Gastroesophageal sphincter (tissue), 4 donors: ENCODE results near the gene NUTM2E. TPM values are rescaled to one million over a fixed set of nuclear protein-coding genes. Genes with fewer than 3 reads are reported as not detected.
"Not testable (repeated sequence)": the region's sequence is repeated elsewhere in the genome, so short reads cannot be mapped to it uniquely, and the experiment has no call there.

ENCODE experiments used
- ATAC-seq: fragments of 150-250 bp; one replicate; pipeline ENCODE4 v1.9.1; 2016; ENCODE audit warnings: mild to moderate bottlenecking, moderate library complexity
- H3K27ac ChIP-seq, 4 donors: fragments of 200-600 bp; sonication (generic) in 3 of 4; 1 replicate in 3 of 4; 2 replicates in 1 of 4; pipeline ENCODE4 v1.5.1; 2016 to 2019
- H3K27me3 ChIP-seq: fragments of 200-600 bp; sonication (generic); one replicate; pipeline ENCODE4 v1.5.1; 2019
- H3K36me3 ChIP-seq, 2 donors: fragments of 200-600 bp; sonication (generic); one replicate each; pipeline ENCODE4 v1.5.1; 2019; ENCODE audit warnings: control low read depth in 1 of 2
- H3K4me1 ChIP-seq, 3 donors: fragments of 200-600 bp; sonication (generic); 1 replicate in 2 of 3; 2 replicates in 1 of 3; pipeline ENCODE4 v1.5.1; 2016 to 2019; ENCODE audit warnings: control low read depth in 2 of 3
- H3K4me3 ChIP-seq, 2 donors: fragments of 200-600 bp; sonication (generic); one replicate each; pipeline ENCODE4 v1.5.1; 2019; ENCODE audit warnings: mild to moderate bottlenecking in 1 of 2, moderate library complexity in 1 of 2
- H3K9me3 ChIP-seq, 3 donors: fragments of 200-600 bp; sonication (generic); one replicate each; pipeline ENCODE4 v1.5.1; 2017 to 2019; ENCODE audit warnings: control low read depth in 2 of 3
- POLR2A ChIP-seq, 2 donors: fragments of 450-650 bp; IDR thresholded peaks; one replicate each; pipeline ENCODE4 v1.6.1; 2017; ENCODE audit warnings: antibody characterized with exemption in 2 of 2, mild to moderate bottlenecking in 2 of 2, moderate library complexity in 1 of 2
- WGBS, 2 donors: methylation state at CpG; one replicate each; pipeline ENCODE4 v1.1.5; 2018; ENCODE audit warnings: low coverage in 1 of 2; 5-methylcytosine and 5-hydroxymethylcytosine counted together
- total RNA-seq, 4 donors: library from RNA; depleted of rRNA; stranded (reverse); fragments of >200 nt; gene quantifications; one replicate each; pipeline ENCODE4 v1.1.0, GENCODE V29; 2016
- TF ChIP-seq, protein P1 (sequence below), 4 experiments: fragments of 200-600 bp in 2 of 4; fragments of 450-650 bp in 2 of 4; sonication (generic) in 1 of 4; IDR thresholded peaks; one replicate each; pipeline ENCODE4 v1.5.1; 2017 to 2019; ENCODE audit warnings: antibody characterized with exemption in 4 of 4, mild to moderate bottlenecking in 2 of 4, moderate library complexity in 2 of 4

Gene NUTM2E, protein sequence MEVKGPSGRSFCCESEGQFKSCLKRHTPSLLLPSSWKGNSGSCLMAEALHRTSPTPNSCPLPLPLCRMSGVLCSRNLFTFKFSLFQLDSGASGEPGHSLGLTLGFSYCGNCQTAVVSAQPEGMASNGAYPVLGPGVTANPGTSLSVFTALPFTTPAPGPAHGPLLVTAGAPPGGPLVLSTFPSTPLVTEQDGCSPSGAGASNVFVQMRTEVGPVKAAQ (N-terminal part only)
- under 1 TPM in 1 of 4 donors, not detected in 3; 0.39 TPM for total RNA-seq

DNA sequence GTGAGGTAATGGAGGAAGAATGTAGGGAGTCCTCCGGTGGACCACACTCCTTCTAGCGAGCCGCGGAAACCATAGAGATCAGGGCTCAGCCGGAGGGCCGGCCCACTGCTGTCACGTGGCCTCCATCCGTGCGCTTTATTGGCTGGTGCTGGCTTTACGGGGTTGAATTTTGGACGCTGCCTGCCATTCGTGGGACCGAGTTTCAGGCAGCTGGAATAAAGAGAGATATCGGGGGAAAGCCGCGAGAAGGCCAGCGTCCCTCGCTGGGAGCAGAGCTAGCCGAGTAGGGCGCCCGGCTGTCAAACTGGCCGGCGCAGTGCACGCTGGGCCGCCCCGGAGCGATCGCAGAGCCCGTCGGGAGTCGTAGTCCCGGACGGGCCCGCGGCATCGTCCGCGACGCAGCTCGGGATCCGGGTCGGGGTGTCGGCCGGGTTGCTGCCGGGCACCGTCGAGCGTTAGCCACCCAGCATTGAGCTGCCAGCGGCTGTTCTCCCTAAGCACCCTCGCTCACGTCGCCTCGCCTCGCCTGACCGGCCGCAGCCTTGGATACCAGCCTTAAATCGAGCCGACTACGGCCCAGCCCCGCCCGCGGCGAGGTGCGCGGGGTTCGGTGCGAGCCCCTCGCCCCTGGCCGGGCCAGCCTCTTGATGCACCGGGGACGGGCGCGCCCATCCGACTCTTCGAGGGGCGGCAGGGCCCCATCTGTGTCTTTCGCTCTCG lies at the start of gene NUTM2E:
TSS of gene NUTM2E (plus strand) at position 244 of the 720 bp plus-strand sequence. CDS start 15,002 bp downstream, outside the sequence.
- peak; percentile 99 for ATAC-seq
- peak within 1 kb of the TSS; percentile 62 to 95 for H3K4me3 ChIP-seq
- not testable (repeated sequence) for H3K9me3 ChIP-seq, H3K27me3 ChIP-seq, H3K36me3 ChIP-seq
- H3K27ac ChIP-seq: peak within 1 kb of the TSS; percentile 87 to 95 (median 92)
- peaks cover 0 to 16% (median 0%) of the 10 kb centered on the region in 3 donors for H3K4me1 ChIP-seq
- peak in 1 of 2 donors; percentile 40 for TF ChIP-seq POLR2A (IDR thresholded peaks at IDR 0.05)
- WGBS, 2 donors: no CpG with 5 or more reads among the region's 78 CpGs

DNA sequence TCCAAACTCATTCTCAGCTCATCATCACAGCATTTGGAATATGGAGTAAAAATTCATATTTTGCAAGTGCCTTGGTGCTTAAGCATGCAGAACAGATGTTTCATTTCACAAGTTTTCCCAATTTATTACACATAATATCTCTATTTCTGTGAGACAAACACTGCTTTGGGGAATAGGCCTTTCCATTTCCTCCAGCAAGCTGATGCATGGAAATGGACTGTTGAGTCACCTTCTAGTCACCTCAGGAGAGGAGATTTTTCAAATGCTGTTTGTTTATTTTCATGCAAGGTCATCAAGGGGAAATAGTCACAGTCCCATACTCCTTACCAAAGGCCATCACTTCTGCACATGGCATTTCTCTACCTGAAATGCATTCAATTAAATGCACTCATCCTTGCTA lies 48.5 kb upstream of the NUTM2E start:
- H3K27ac ChIP-seq, H3K4me3 ChIP-seq, H3K36me3 ChIP-seq, H3K4me1 ChIP-seq, H3K9me3 ChIP-seq, H3K27me3 ChIP-seq: not testable (repeated sequence)
- ATAC-seq: peak; percentile 55

DNA sequence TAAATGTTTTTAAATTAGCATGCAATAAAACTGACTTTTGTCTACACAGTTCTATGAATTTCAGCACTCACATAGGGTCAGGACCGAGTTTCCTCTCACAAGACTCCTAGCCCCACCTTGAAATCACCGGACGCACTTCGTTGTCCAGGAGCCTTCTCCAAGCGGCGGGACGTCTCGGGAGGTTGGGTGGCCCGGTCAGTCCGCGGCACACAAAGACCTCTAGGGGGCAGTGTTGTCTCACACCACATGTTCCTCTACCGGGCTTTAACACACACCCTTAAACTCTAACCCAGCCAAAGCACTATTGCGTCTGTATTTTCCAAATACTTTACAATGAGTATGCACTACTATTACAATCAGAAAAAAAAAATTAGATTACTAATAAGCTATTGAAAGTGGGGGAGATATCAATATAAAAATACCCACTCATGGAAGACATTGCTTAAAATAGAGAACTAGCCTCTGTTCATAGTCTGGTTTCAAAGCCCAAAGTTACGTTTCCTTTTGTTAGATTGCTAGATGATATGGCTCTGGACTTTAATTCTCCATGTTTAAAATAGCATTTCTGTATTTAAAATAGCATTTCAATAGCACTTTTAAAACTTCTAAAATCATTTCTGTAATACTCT lies 47.1 kb upstream of the NUTM2E start:
- not testable (repeated sequence) for H3K36me3 ChIP-seq, H3K9me3 ChIP-seq, H3K4me1 ChIP-seq, H3K27ac ChIP-seq, H3K4me3 ChIP-seq, H3K27me3 ChIP-seq
- peak; percentile 92 for ATAC-seq
- TF ChIP-seq, protein P1, sequence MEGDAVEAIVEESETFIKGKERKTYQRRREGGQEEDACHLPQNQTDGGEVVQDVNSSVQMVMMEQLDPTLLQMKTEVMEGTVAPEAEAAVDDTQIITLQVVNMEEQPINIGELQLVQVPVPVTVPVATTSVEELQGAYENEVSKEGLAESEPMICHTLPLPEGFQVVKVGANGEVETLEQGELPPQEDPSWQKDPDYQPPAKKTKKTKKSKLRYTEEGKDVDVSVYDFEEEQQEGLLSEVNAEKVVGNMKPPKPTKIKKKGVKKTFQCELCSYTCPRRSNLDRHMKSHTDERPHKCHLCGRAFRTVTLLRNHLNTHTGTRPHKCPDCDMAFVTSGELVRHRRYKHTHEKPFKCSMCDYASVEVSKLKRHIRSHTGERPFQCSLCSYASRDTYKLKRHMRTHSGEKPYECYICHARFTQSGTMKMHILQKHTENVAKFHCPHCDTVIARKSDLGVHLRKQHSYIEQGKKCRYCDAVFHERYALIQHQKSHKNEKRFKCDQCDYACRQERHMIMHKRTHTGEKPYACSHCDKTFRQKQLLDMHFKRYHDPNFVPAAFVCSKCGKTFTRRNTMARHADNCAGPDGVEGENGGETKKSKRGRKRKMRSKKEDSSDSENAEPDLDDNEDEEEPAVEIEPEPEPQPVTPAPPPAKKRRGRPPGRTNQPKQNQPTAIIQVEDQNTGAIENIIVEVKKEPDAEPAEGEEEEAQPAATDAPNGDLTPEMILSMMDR (IDR thresholded peaks at IDR 0.05): peak; percentile 39 to 61 (median 52)
- WGBS, 2 donors: 11 to 40% methylated on average over 2 to 8 of the region's 14 CpGs

DNA sequence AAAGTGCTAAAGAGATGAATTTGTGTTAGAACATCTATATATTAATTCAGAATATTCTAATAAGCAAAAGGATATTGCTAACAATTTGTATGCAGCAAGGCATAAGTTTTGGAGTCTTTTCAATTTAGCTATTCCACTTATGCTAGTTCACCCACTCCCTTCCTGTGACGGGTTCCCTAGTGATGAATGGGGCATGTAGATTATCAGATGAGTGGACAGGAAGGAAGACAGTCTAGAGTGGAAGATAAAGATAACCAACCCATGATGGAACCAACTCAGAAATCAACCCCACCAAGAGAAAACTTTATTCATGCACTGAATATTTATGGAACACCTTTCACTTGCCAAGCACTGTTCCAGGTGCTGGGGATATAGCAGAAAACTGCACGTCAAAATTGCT lies 46.5 kb upstream of the NUTM2E start:
- H3K27me3 ChIP-seq, H3K36me3 ChIP-seq, H3K27ac ChIP-seq, ATAC-seq, H3K9me3 ChIP-seq, H3K4me3 ChIP-seq, H3K4me1 ChIP-seq: not testable (repeated sequence)
- WGBS, 2 donors: no CpG with 5 or more reads among the region's 2 CpGs

DNA sequence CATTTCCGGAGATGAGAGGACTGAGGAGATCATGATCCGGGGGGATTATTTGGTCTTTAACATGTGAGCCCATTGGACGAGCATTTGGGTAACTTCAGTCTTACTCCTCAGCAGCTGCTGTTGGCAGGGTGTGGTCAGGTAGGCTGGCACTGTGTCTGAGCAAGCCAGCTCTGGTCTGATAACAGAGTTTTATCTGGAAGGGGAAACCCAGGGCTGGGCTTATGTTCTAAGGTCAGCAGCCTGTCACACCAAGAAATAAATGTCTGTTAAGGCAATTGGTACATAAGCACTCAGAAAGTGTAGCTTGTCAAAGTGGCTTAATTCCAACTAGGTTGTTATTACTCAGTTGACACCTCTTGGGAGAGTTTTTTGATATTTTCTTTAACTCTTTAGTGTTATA lies 45.0 kb upstream of the NUTM2E start:
- WGBS, 2 donors: 90% methylated on average over 2 of the region's 3 CpGs; no CpG with 5 or more reads in 1 of the 2 donors
- H3K9me3 ChIP-seq, H3K4me3 ChIP-seq, H3K27ac ChIP-seq, H3K27me3 ChIP-seq, ATAC-seq, H3K4me1 ChIP-seq, H3K36me3 ChIP-seq: not testable (repeated sequence)

DNA sequence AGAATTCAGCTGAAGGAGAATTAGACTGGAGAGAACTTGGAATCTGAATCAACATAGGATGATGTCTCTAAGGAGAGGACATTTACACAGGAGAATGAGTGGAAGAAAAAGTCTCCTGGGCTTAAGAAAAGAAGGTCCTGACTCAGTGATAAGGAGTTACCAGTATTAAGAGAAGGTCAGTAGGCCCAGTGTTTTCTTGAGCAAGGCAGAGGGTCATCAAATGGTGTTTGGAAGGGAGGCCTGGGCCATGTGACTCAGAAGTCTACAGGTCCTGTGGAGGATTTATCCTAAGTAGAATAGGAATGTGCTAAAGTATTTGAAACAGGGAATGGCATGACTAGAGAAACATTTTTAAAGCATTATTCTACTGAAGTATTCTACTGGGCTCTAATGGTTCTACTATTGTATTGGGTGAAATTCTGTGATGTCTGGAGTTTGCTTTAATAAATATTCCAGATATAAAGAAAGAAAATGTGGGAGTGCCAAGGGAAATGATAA lies 39.0 kb upstream of the NUTM2E start:
- not testable (repeated sequence) for ATAC-seq, H3K27me3 ChIP-seq

DNA sequence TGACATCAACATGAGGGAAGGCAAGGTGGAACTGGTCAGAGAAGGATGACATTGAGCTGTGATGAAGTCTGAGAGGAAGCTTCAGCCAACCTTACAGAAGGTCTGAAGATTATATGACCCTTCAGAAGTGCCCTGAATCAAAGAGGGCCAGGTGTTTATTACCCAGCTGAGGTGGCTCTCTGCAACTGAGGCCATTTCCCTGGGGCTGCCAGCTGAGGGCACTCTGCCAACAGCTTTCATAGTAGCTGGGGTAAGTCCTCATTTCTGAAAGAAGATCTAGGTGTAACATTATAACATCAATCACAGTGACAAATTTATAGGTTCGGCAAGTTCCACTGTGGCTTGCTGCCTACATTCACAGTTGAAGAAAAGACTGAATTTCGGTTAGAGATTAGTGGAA lies 37.2 kb upstream of the NUTM2E start:
- not testable (repeated sequence) for H3K4me3 ChIP-seq, H3K36me3 ChIP-seq, ATAC-seq, H3K9me3 ChIP-seq, H3K27me3 ChIP-seq, H3K27ac ChIP-seq, H3K4me1 ChIP-seq
- WGBS, 2 donors: 86% methylated on average over 1 of the region's 2 CpGs; no CpG with 5 or more reads in 1 of the 2 donors

More for the DNA sequence above, 39.0 kb upstream of the NUTM2E start:
- H3K4me1 ChIP-seq, H3K27ac ChIP-seq, H3K9me3 ChIP-seq, H3K4me3 ChIP-seq, H3K36me3 ChIP-seq: not testable (repeated sequence)

DNA sequence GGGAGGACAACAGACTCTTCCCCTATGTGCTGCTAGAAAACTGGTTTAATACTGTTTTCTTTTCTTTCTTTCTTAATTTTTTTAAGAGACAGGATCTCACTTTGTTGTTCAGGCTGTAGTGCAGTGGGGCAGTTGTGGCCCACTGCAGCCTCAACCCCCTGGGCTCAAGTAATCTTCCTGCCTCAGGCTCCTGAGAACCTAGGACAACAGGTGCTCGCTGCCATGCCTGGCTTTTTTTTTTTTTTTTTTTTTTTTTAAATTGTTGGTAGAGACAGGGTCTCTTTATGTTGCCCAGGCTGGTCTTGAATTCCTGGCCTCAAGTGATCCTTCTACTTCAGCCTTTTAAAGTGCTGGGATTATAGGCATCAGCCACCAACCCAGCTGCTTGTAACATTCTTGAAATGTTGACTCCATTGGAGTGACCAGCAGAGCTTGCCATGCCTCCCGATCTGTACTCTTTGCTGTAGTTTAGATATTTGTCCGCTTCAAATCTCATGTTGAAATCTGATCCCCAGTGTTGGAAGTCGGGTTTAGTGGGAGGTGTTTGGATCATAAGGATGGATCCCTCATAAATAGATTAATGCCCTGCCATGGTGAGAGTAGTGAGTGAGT lies 34.5 kb upstream of the NUTM2E start:
- WGBS, 2 donors: 100% methylated on average over 1 of the region's 4 CpGs
- not testable (repeated sequence) for H3K36me3 ChIP-seq, H3K27ac ChIP-seq, H3K27me3 ChIP-seq, ATAC-seq, H3K4me3 ChIP-seq, H3K9me3 ChIP-seq, H3K4me1 ChIP-seq

DNA sequence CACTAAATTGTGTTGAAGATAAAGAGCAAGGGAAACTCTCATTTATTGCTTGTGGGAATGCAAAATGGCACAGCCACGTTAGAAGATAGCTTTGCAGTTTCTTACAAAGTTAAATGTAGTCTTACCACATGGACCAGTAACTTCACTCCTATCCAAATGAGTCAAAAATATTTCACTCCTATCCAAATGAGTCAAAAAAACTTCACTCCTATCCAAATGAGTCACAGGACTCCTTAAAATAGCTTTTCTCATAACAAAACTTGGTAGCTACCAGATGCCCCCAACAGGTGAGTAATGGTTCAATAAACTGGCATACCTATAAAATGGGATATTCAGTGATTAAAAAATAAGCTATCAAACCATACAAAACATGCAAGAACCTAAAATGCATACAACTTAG lies 27.2 kb upstream of the NUTM2E start:
- not testable (repeated sequence) for H3K27me3 ChIP-seq, H3K27ac ChIP-seq, H3K9me3 ChIP-seq, H3K4me3 ChIP-seq, ATAC-seq, H3K4me1 ChIP-seq, H3K36me3 ChIP-seq
- no CpG with 5 or more reads among the region's 1 CpG for WGBS, 2 donors

DNA sequence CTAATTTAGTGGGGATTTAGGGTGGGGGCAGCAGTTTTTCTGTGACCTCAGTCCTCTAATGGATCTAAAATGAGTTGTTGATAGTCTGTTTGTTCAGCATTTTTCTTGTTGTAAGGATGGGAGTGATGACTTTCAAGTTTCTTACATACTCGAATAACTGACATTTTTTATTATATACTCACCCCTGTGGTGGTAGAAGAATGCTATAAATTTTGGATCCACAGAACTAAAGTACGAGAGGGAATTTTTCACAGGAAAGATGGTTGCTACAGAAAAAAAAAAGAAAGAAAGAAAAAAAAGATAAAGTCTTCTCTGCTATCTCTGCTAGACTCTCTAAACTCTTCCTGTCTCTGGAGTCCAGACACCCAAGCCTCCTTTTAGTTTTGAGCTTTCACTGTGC lies 20.7 kb upstream of the NUTM2E start:
- H3K36me3 ChIP-seq, ATAC-seq, H3K4me3 ChIP-seq, H3K27ac ChIP-seq, H3K9me3 ChIP-seq, H3K27me3 ChIP-seq, H3K4me1 ChIP-seq: not testable (repeated sequence)
- WGBS, 2 donors: 81% methylated on average over 2 of the region's 2 CpGs; no CpG with 5 or more reads in 1 of the 2 donors

DNA sequence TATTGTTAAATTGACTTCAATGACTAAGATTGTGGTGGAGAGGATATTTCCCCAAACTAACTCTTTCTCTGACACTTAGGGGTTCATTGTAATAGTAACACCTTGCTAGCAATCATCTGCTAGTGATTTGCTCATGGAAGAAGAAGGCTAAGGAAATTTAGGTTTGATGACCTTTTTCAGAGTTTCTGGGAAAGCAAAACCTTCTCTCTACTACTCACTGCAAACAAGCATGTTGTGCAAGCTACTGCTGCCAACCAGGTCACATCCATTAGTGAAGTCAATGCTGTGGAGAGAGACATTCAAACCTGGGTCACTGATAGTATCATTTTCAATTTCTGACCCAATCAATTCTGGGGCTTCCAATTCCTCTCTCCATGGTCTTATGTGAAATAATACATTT lies 14.6 kb upstream of the NUTM2E start:
- not testable (repeated sequence) for H3K27me3 ChIP-seq, H3K36me3 ChIP-seq, ATAC-seq, H3K4me1 ChIP-seq, H3K4me3 ChIP-seq, H3K27ac ChIP-seq, H3K9me3 ChIP-seq

DNA sequence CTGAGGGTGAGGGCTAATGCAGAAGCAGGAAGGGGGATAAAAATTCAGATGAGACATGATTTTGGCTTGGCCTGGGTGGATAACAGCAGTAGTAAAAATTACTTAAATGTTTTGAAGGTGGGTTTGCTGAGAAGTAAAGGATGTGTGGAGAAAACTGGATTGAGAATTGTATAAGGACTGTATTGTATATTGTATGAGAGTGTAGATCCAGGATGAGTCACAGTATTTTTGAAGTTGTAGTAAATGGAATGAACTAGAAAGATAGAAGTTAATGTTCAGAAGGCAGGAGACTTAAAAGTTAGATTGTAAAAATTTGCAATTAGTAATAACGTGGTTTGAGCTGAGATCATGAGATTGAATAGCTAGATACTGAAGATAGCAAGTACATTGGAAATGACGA lies 10.2 kb upstream of the NUTM2E start:
- not testable (repeated sequence) for H3K27me3 ChIP-seq, H3K4me1 ChIP-seq, H3K27ac ChIP-seq, H3K9me3 ChIP-seq, H3K36me3 ChIP-seq, ATAC-seq, H3K4me3 ChIP-seq
- no CpG with 5 or more reads among the region's 2 CpGs for WGBS, 2 donors
